Measurements from ENCODE around the gene RAC3. TPM values are rescaled to one million over a fixed set of nuclear protein-coding genes. Genes with fewer than 3 reads are reported as not detected.

Gene RAC3
- polyA plus RNA-seq, 4 donors, result 10.0 to 17.7 (median 12.1) TPM

- DNase-seq (ENCODE audit: low read depth in 4 of 4, low spot score in 3 of 4), result no peak
These were observed 33.1 kb downstream of the RAC3 start for GRCh38 chr17:82064433-82065192.

- DNase-seq (ENCODE audit: low read depth in 4 of 4, low spot score in 3 of 4), result no peak
These were observed 33.7 kb downstream of the RAC3 start for GRCh38 chr17:82065193-82065637.

GRCh38 chr17:82065638-82066303 is 34.3 kb downstream of the RAC3 start, which contains the start of gene DUS1L:
TSS of gene DUS1L (minus strand) at chr17:82065804. CDS start at chr17:82065059, 745 bp downstream.
- DNase-seq (ENCODE audit: low read depth in 4 of 4, low spot score in 3 of 4), result peak in 3 of 4 donors; percentile 14 to 48 (median 41)

- DNase-seq (ENCODE audit: low read depth in 4 of 4, low spot score in 3 of 4), result no peak
These were observed 39.1 kb downstream of the RAC3 start for GRCh38 chr17:82070611-82071010.

GRCh38 chr17:82072827-82073226 is 41.3 kb downstream of the RAC3 start:
- DNase-seq (ENCODE audit: low read depth in 4 of 4, low spot score in 3 of 4), result no peak

GRCh38 chr17:82073446-82073845 is 42.0 kb downstream of the RAC3 start:
- no peak for DNase-seq (ENCODE audit: low read depth in 4 of 4, low spot score in 3 of 4)

GRCh38 chr17:82076018-82076784 is 44.7 kb downstream of the RAC3 start:
- DNase-seq (ENCODE audit: low read depth in 4 of 4, low spot score in 3 of 4), result no peak

- no peak for DNase-seq (ENCODE audit: low read depth in 4 of 4, low spot score in 3 of 4)
These were observed 45.5 kb downstream of the RAC3 start for GRCh38 chr17:82076785-82077591.

- DNase-seq (ENCODE audit: low read depth in 4 of 4, low spot score in 3 of 4), result no peak
These were observed 46.3 kb downstream of the RAC3 start for GRCh38 chr17:82077617-82078358.

GRCh38 chr17:82078433-82078832 is 47.0 kb downstream of the RAC3 start:
- DNase-seq (ENCODE audit: low read depth in 4 of 4, low spot score in 3 of 4), result no peak

- no peak for DNase-seq (ENCODE audit: low read depth in 4 of 4, low spot score in 3 of 4)
These were observed 47.7 kb downstream of the RAC3 start for GRCh38 chr17:82079001-82079677.

- no peak for DNase-seq (ENCODE audit: low read depth in 4 of 4, low spot score in 3 of 4)
These were observed 48.7 kb downstream of the RAC3 start for GRCh38 chr17:82080048-82080788.

- DNase-seq (ENCODE audit: low read depth in 4 of 4, low spot score in 3 of 4), result no peak
These were observed 49.4 kb downstream of the RAC3 start for GRCh38 chr17:82080789-82081464.

GRCh38 chr17:82081546-82081945 is 50.1 kb downstream of the RAC3 start:
- no peak for DNase-seq (ENCODE audit: low read depth in 4 of 4, low spot score in 3 of 4)

- no peak for DNase-seq (ENCODE audit: low read depth in 4 of 4, low spot score in 3 of 4)
These were observed 50.5 kb downstream of the RAC3 start for GRCh38 chr17:82081966-82082365.

GRCh38 chr17:82082456-82082855 is 51.0 kb downstream of the RAC3 start:
- DNase-seq (ENCODE audit: low read depth in 4 of 4, low spot score in 3 of 4), result no peak

GRCh38 chr17:82083009-82083408 is 51.5 kb downstream of the RAC3 start:
- no peak for DNase-seq (ENCODE audit: low read depth in 4 of 4, low spot score in 3 of 4)
